IMR-90 (cell line): ENCODE results near the gene NXF2. TPM values are rescaled to one million over a fixed set of nuclear protein-coding genes. Genes with fewer than 3 reads are reported as not detected.

ENCODE experiments used
- ATAC-seq: fragments of 200-7000 bp; cut with Tn5 transposase; 2 replicates; pipeline ENCODE4 v1.9.1; 2020; ENCODE audit warnings: low read depth, mild to moderate bottlenecking, moderate library complexity
- BruUV-seq: library from RNA; stranded (reverse); fragments of 400-500 nt; replicated peaks from 2 replicates; lab custom pipeline; 2021; lab: Mats Ljungman, UMichigan
- CTCF ChIA-PET: fragments of 300-600 bp; formaldehyde crosslinking; extraction: SDS; loops from one replicate; lab custom pipeline; 2021; ENCODE audit warnings: antibody characterized with exemption; lab: Yijun Ruan, JAX
- POLR2A ChIA-PET: fragments of 300-600 bp; sonication (Branson Sonifier 250); formaldehyde crosslinking; loops from one replicate; lab custom pipeline; 2022; ENCODE audit warnings: antibody characterized with exemption; ENCODE audit not compliant: unreplicated experiment; lab: Charles Lee
- DNase-seq: peaks from one replicate; pipeline ENCODE4 v3.0.0; 2013
- H2AFZ ChIP-seq: replicated peaks from 2 replicates; pipeline ENCODE3; 2013; ENCODE audit warnings: low read length, mild to moderate bottlenecking; ENCODE audit not compliant: poor library complexity
- H2AK5ac ChIP-seq: 2 replicates; pipeline ENCODE4 v1.6.1; 2013; ENCODE audit warnings: low read depth, low read length, inconsistent platforms
- H2AK9ac ChIP-seq: replicated peaks from 2 replicates; pipeline ENCODE3; 2013; ENCODE audit warnings: mild to moderate bottlenecking, low read depth, low read length, moderate library complexity; ENCODE audit not compliant: poor library complexity
- H2BK120ac ChIP-seq: 2 replicates; pipeline ENCODE4 v1.6.1; 2013; ENCODE audit warnings: low read depth, low read length, inconsistent platforms
- H2BK15ac ChIP-seq: 3 replicates; pipeline ENCODE4 v1.6.1; 2013; ENCODE audit warnings: low read depth, low read length, inconsistent platforms
- H2BK20ac ChIP-seq: 2 replicates; pipeline ENCODE4 v1.6.1; 2013; ENCODE audit warnings: low read depth, mild to moderate bottlenecking, inconsistent platforms, low read length, moderate library complexity
- H2BK5ac ChIP-seq: 2 replicates; pipeline ENCODE4 v1.6.1; 2013; ENCODE audit warnings: mild to moderate bottlenecking, low read depth, low read length, inconsistent platforms; ENCODE audit not compliant: poor library complexity, severe bottlenecking
- H3K14ac ChIP-seq: replicated peaks from 2 replicates; pipeline ENCODE4 v1.6.1; 2013; ENCODE audit warnings: low read depth, low read length, inconsistent platforms
- H3K18ac ChIP-seq: 2 replicates; pipeline ENCODE4 v1.6.1; 2013; ENCODE audit warnings: low read depth, low read length, control low read depth
- H3K23ac ChIP-seq: 2 replicates; pipeline ENCODE4 v1.6.1; 2013; ENCODE audit warnings: low read depth, low read length, inconsistent platforms
- H3K27ac ChIP-seq: 2 replicates; pipeline ENCODE4 v1.5.1; 2013; ENCODE audit warnings: mild to moderate bottlenecking, control low read depth, low read length; ENCODE audit not compliant: insufficient read depth
- H3K27me3 ChIP-seq: 2 replicates; pipeline ENCODE4 v1.6.1; 2013; ENCODE audit warnings: low read length; ENCODE audit not compliant: control insufficient read depth, insufficient read depth
- H3K36me3 ChIP-seq: 2 replicates; pipeline ENCODE4 v1.6.1; 2013; ENCODE audit warnings: low read length, mixed read lengths; ENCODE audit not compliant: control insufficient read depth, insufficient read depth
- H3K4ac ChIP-seq: 2 replicates; pipeline ENCODE4 v1.6.1; 2013; ENCODE audit warnings: low read depth, low read length, inconsistent platforms
- H3K4me1 ChIP-seq: 2 replicates; pipeline ENCODE4 v1.6.1; 2013; ENCODE audit warnings: low read length, mixed read lengths; ENCODE audit not compliant: control insufficient read depth, insufficient read depth
- H3K4me2 ChIP-seq: 2 replicates; pipeline ENCODE4 v1.6.1; 2013; ENCODE audit warnings: low read depth, mild to moderate bottlenecking, control low read depth, low read length, moderate library complexity
- H3K4me3 ChIP-seq: 2 replicates; pipeline ENCODE4 v1.5.1; 2013; ENCODE audit warnings: low read depth, mild to moderate bottlenecking, control low read depth, low read length, moderate library complexity; ENCODE audit not compliant: insufficient read depth
- H3K56ac ChIP-seq: 2 replicates; pipeline ENCODE4 v1.6.1; 2013; ENCODE audit warnings: low read length, inconsistent platforms; ENCODE audit not compliant: insufficient read depth; ENCODE audit errors: extremely low read depth
- H3K79me1 ChIP-seq, 2 experiments: 2 replicates each; pipeline ENCODE4 v1.6.1; 2013; ENCODE audit warnings: low read length in 2 of 2, inconsistent platforms in 1 of 2, low read depth in 1 of 2
- H3K9ac ChIP-seq: 2 replicates; pipeline ENCODE4 v1.6.1; 2013; ENCODE audit warnings: low read depth, low read length, control low read depth
- H3K9me1 ChIP-seq: 2 replicates; pipeline ENCODE4 v1.6.1; 2013; ENCODE audit warnings: low read length, inconsistent platforms; ENCODE audit not compliant: insufficient read depth
- H3K9me3 ChIP-seq: 2 replicates; pipeline ENCODE4 v1.6.1; 2013; ENCODE audit warnings: low read length; ENCODE audit not compliant: control insufficient read depth, insufficient read depth
- H4K20me1 ChIP-seq: 2 replicates; pipeline ENCODE4 v1.6.1; 2013; ENCODE audit warnings: low read length, inconsistent platforms; ENCODE audit not compliant: insufficient read depth
- H4K5ac ChIP-seq: 2 replicates; pipeline ENCODE4 v1.6.1; 2013; ENCODE audit warnings: mild to moderate bottlenecking, low read depth, low read length, control low read depth
- H4K8ac ChIP-seq, 2 experiments: 2 replicates each; pipeline ENCODE4 v1.6.1; 2013; ENCODE audit warnings: low read depth in 2 of 2, low read length in 2 of 2, control low read depth in 1 of 2, inconsistent platforms in 1 of 2
- H4K91ac ChIP-seq: 2 replicates; pipeline ENCODE4 v1.6.1; 2013; ENCODE audit warnings: low read depth, low read length, inconsistent platforms; ENCODE audit not compliant: insufficient read depth
- MXI1 ChIP-seq: IDR thresholded peaks from 2 replicates; pipeline ENCODE4 v1.6.1; 2012; ENCODE audit warnings: low read depth, mild to moderate bottlenecking, low read length, moderate library complexity, borderline replicate concordance
- RAD21 ChIP-seq: IDR thresholded peaks from 2 replicates; pipeline ENCODE4 v1.6.1; 2012; ENCODE audit warnings: low read length, improper control_type of control experiment
- RCOR1 ChIP-seq: IDR thresholded peaks from 2 replicates; pipeline ENCODE4 v1.6.1; 2012; ENCODE audit warnings: mild to moderate bottlenecking, low read length, improper control_type of control experiment; ENCODE audit not compliant: insufficient replicate concordance
- SMC3 ChIP-seq: fragments of 150-350 bp; IDR thresholded peaks from 2 replicates; pipeline ENCODE4 v1.6.1; 2016; ENCODE audit warnings: low read depth, mild to moderate bottlenecking, antibody characterized with exemption, low read length, moderate library complexity
- whole genome bisulfite sequencing, 2 experiments: methylation state at CpG; one replicate each; pipeline versions ENCODE4 v1.1.5 to v1.1.7; 2013; ENCODE audit warnings: missing lambda C conversion rate in 2 of 2; ENCODE audit not compliant: insufficient read length in 1 of 2; ENCODE audit errors: extremely low coverage in 2 of 2; 5-methylcytosine and 5-hydroxymethylcytosine counted together
- dilution Hi-C: fragments of 300-500 bp; cut with HindIII; formaldehyde crosslinking; loops from one replicate; pipeline ENCODE4 v1.14.3; 2018; ENCODE audit warnings: low sequenced_read_pairs; ENCODE audit not compliant: unreplicated experiment
- in situ Hi-C: fragments of 300-500 bp; cut with MboI; formaldehyde crosslinking; loops from 3 replicates; pipeline ENCODE4 v1.14.3; 2019; ENCODE audit warnings: low sequenced_read_pairs, inconsistent platforms, mixed read lengths
- intact Hi-C: fragments of 100-400 bp; cut with micrococcal nuclease; formaldehyde crosslinking; loops from 2 replicates; pipeline ENCODE4 v1.10.0; 2022
- polyA plus RNA-seq, 3 experiments: library from polyadenylated mRNA; depleted of rRNA; stranded (reverse); fragments of >200 nt; gene quantifications; 2 replicates each; pipeline ENCODE4 v1.2.3, GENCODE V29; 2012; ENCODE audit warnings: low replicate concordance in 1 of 3
- total RNA-seq: library from RNA; depleted of rRNA; stranded (reverse); fragments of >200 nt; gene quantifications from 2 replicates; pipeline ENCODE4 v1.2.3, GENCODE V29; 2012; rRNA removed
- TF ChIP-seq, protein P1 (sequence below): fragments of 150-350 bp; IDR thresholded peaks from 2 replicates; pipeline ENCODE4 v1.6.1; 2017; ENCODE audit warnings: mild to moderate bottlenecking, antibody characterized with exemption, low read length, low read depth
- TF ChIP-seq, protein P2 (sequence below): conservative IDR thresholded peaks from 2 replicates; pipeline ENCODE4 v1.5.1; 2012; ENCODE audit warnings: mild to moderate bottlenecking, low read depth, low read length, improper control_type of control experiment

Gene NXF2
- total and polyA plus RNA-seq, 2 of the 4 experiments (the other 2 are of a cell fraction), result not detected

DNA sequence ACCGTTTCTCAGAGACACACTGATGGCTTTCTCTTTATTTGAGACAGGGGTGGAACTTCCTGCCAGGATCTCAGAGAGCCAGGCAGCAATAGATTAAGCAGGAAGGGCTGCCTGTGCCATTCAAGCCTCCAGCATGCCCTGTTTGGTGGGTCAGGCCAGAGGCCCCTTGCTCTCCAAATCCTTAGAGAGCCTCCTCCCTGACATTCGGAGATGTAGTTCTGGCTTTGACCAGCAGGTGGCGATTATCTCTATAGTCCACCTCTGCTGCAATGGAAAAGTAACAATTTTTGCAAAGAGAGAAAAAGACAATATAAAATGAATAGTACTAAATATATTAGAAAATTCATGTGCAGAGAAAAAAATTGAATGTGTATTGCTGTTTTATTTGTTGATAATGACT is 98.9 kb downstream of the NXF2 start:
- no TSS peak for BruUV-seq
- H3K4me2 ChIP-seq, result no peak overlapping the region
- H2BK120ac ChIP-seq, result no peak overlapping the region
- no peaks in the 10 kb centered on the region for H3K9me1 ChIP-seq
- H2BK20ac ChIP-seq, result no peak overlapping the region
- H3K56ac ChIP-seq, result no peak overlapping the region
- no peak overlapping the region for H3K4ac ChIP-seq
- no peak overlapping the region for H4K5ac ChIP-seq
- H3K9me3 ChIP-seq, result no peaks in the 10 kb centered on the region
- no CpG with 5 or more reads among the region's 3 CpGs for WGBS, 2 experiments
- H3K27ac ChIP-seq, result no peak overlapping the region
- dilution Hi-C loops (no loop called here), intact Hi-C loops (no loop called here), in situ Hi-C loops (no loop called here)
- ATAC-seq, result peak; percentile 79
- no peak overlapping the region for H4K8ac ChIP-seq
- peak; percentile 34 for DNase-seq
- no peak overlapping the region for H3K23ac ChIP-seq
- no peaks in the 10 kb centered on the region for H3K36me3 ChIP-seq
- no peak overlapping the region for H3K9ac ChIP-seq
- no peak overlapping the region for H2AK5ac ChIP-seq
- H3K4me3 ChIP-seq, result no peak overlapping the region
- no peak overlapping the region for H2AK9ac ChIP-seq
- H3K27me3 ChIP-seq, result no peaks in the 10 kb centered on the region; the same call in 1 of the 2 replicates
- no peak overlapping the region for H2BK15ac ChIP-seq
- no peak overlapping the region for H2BK5ac ChIP-seq
- TF ChIP-seq, protein P1, sequence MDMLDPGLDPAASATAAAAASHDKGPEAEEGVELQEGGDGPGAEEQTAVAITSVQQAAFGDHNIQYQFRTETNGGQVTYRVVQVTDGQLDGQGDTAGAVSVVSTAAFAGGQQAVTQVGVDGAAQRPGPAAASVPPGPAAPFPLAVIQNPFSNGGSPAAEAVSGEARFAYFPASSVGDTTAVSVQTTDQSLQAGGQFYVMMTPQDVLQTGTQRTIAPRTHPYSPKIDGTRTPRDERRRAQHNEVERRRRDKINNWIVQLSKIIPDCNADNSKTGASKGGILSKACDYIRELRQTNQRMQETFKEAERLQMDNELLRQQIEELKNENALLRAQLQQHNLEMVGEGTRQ, result no peak
- TF ChIP-seq, protein P2, sequence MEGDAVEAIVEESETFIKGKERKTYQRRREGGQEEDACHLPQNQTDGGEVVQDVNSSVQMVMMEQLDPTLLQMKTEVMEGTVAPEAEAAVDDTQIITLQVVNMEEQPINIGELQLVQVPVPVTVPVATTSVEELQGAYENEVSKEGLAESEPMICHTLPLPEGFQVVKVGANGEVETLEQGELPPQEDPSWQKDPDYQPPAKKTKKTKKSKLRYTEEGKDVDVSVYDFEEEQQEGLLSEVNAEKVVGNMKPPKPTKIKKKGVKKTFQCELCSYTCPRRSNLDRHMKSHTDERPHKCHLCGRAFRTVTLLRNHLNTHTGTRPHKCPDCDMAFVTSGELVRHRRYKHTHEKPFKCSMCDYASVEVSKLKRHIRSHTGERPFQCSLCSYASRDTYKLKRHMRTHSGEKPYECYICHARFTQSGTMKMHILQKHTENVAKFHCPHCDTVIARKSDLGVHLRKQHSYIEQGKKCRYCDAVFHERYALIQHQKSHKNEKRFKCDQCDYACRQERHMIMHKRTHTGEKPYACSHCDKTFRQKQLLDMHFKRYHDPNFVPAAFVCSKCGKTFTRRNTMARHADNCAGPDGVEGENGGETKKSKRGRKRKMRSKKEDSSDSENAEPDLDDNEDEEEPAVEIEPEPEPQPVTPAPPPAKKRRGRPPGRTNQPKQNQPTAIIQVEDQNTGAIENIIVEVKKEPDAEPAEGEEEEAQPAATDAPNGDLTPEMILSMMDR, result peak; percentile 62
- TF ChIP-seq SMC3, result peak; percentile 51
- no peak for TF ChIP-seq MXI1
- TF ChIP-seq RCOR1, result no peak
- TF ChIP-seq RAD21, result no peak; the same call in 1 of the 2 replicates
- ChIA-PET CTCF (no interaction called here), POLR2A (no interaction called here)
- H4K91ac ChIP-seq, result no peak overlapping the region
- no peak overlapping the region for H3K18ac ChIP-seq
- no peaks in the 10 kb centered on the region for H4K20me1 ChIP-seq
- no peak overlapping the region for H2AFZ ChIP-seq
- no peaks in the 10 kb centered on the region for H3K79me1 ChIP-seq
- no peaks in the 10 kb centered on the region for H3K4me1 ChIP-seq
- no peak overlapping the region for H3K14ac ChIP-seq

Other genes with a start within 250 kb of the NXF2 start
- gene TCEAL2, start 121.5 kb upstream of the NXF2 start, total RNA-seq, result not detected in 2 replicates
- gene TCEAL2, start 121.5 kb upstream of the NXF2 start, polyA plus RNA-seq (2012; rRNA removed), result not detected in 2 replicates
- not detected in 2 replicates for gene TCEAL6, start 104.7 kb upstream of the NXF2 start, total RNA-seq
- not detected in 2 replicates for gene TCEAL6, start 104.7 kb upstream of the NXF2 start, polyA plus RNA-seq (2012; rRNA removed)
- not detected in 2 replicates for gene BEX5, start 91.2 kb upstream of the NXF2 start, total RNA-seq
- gene BEX5, start 91.2 kb upstream of the NXF2 start, polyA plus RNA-seq (2012; rRNA removed), result not detected in 2 replicates
- gene TCP11X1, start 31.9 kb upstream of the NXF2 start, total RNA-seq, result not detected in 2 replicates
- not detected in 2 replicates for gene TCP11X1, start 31.9 kb upstream of the NXF2 start, polyA plus RNA-seq (2012; rRNA removed)
- not detected in 2 replicates for gene NXF2B, start 192.8 kb downstream of the NXF2 start, total RNA-seq
- gene NXF2B, start 192.8 kb downstream of the NXF2 start, polyA plus RNA-seq (2012; rRNA removed), result not detected in 2 replicates
- not detected in 2 replicates for gene TCP11X2, start 224.6 kb downstream of the NXF2 start, total RNA-seq
- gene TCP11X2, start 224.6 kb downstream of the NXF2 start, polyA plus RNA-seq (2012; rRNA removed), result not detected in 2 replicates